HepG2 (cell line): ENCODE data around the gene OARD1. TPM values are rescaled to one million over a fixed set of nuclear protein-coding genes. Genes with fewer than 3 reads are reported as not detected.

Experiments used
- CBX1 ChIP-seq: IDR thresholded peaks from one replicate; pipeline ENCODE4 v1.6.1; 2016; ENCODE audit warnings: antibody characterized with exemption, low read depth
- HDAC1 ChIP-seq: sonication (generic); formaldehyde crosslinking; IDR thresholded peaks from 2 replicates; pipeline ENCODE4 v1.5.1; 2020; ENCODE audit warnings: mild to moderate bottlenecking, missing genetic modification reagents
- JARID2 ChIP-seq: sonication (generic); formaldehyde crosslinking; IDR thresholded peaks from 2 replicates; pipeline ENCODE4 v1.8.1; 2023; ENCODE audit warnings: missing genetic modification reagents, inconsistent platforms; ENCODE audit not compliant: insufficient replicate concordance
- KDM3A ChIP-seq: IDR thresholded peaks from 2 replicates; pipeline ENCODE4 v1.6.1; 2018; ENCODE audit warnings: low read depth, missing compliant biosample characterization
- KDM5B ChIP-seq: sonication (generic); formaldehyde crosslinking; IDR thresholded peaks from 2 replicates; pipeline ENCODE4 v1.4.0; 2020; ENCODE audit warnings: missing genetic modification reagents, mild to moderate bottlenecking, borderline replicate concordance
- KDM6A ChIP-seq: IDR thresholded peaks from 2 replicates; pipeline ENCODE4 v1.6.1; 2016; ENCODE audit warnings: low read depth
- MAX ChIP-seq: IDR thresholded peaks from 2 replicates; pipeline ENCODE4 v1.6.1; 2012; ENCODE audit warnings: inconsistent platforms
- NCOA2 ChIP-seq: sonication (generic); formaldehyde crosslinking; IDR thresholded peaks from 2 replicates; pipeline ENCODE4 v1.8.0; 2022; ENCODE audit warnings: inconsistent platforms
- NPAS2 ChIP-seq: sonication (generic); formaldehyde crosslinking; IDR thresholded peaks from 2 replicates; pipeline ENCODE4 v1.8.0; 2022; ENCODE audit warnings: mild to moderate bottlenecking, missing genetic modification reagents, borderline replicate concordance
- RNF2 ChIP-seq: fragments of 450-650 bp; conservative IDR thresholded peaks from 2 replicates; pipeline ENCODE4 v1.6.1; 2016; ENCODE audit warnings: low read depth
- SMARCC2 ChIP-seq: fragments of 450-650 bp; IDR thresholded peaks from 2 replicates; pipeline ENCODE4 v1.6.1; 2017; ENCODE audit warnings: antibody characterized with exemption, mild to moderate bottlenecking
- TCF7L2 ChIP-seq: IDR thresholded peaks from 2 replicates; pipeline ENCODE4 v1.6.1; 2011; ENCODE audit warnings: mild to moderate bottlenecking, low read depth, low read length, moderate library complexity
- ZFP62 ChIP-seq: sonication (generic); formaldehyde crosslinking; IDR thresholded peaks from 2 replicates; pipeline ENCODE4 v1.4.0; 2020; ENCODE audit warnings: missing genetic modification reagents
- ZNF326 ChIP-seq: sonication (generic); formaldehyde crosslinking; IDR thresholded peaks from 2 replicates; pipeline ENCODE4 v1.4.0; 2020; ENCODE audit warnings: missing genetic modification reagents, borderline replicate concordance
- ZNF431 ChIP-seq: sonication (generic); formaldehyde crosslinking; IDR thresholded peaks from 2 replicates; pipeline ENCODE4 v1.9.0; 2022; ENCODE audit warnings: missing genetic modification reagents, low read depth, mild to moderate bottlenecking, borderline replicate concordance
- ZNF501 ChIP-seq: sonication (generic); formaldehyde crosslinking; IDR thresholded peaks from 2 replicates; pipeline ENCODE4 v1.5.1; 2020; ENCODE audit warnings: mild to moderate bottlenecking, moderate library complexity, missing genetic modification reagents
- ZNF512B ChIP-seq: sonication (generic); formaldehyde crosslinking; IDR thresholded peaks from 2 replicates; pipeline ENCODE4 v1.5.1; 2020; ENCODE audit warnings: missing genetic modification reagents, mild to moderate bottlenecking, borderline replicate concordance
- ZNF552 ChIP-seq: sonication (generic); formaldehyde crosslinking; IDR thresholded peaks from 2 replicates; pipeline ENCODE4 v1.9.0; 2022; ENCODE audit warnings: missing genetic modification reagents, mild to moderate bottlenecking, borderline replicate concordance
- ZNF629 ChIP-seq: sonication (generic); formaldehyde crosslinking; conservative IDR thresholded peaks from 2 replicates; pipeline ENCODE4 v1.5.0; 2020; ENCODE audit warnings: missing genetic modification reagents
- ZNF687 ChIP-seq: sonication (generic); formaldehyde crosslinking; IDR thresholded peaks from 2 replicates; pipeline ENCODE4 v1.5.1; 2020; ENCODE audit warnings: mild to moderate bottlenecking, missing genetic modification reagents, moderate library complexity
- ZNF839 ChIP-seq: sonication (generic); formaldehyde crosslinking; IDR thresholded peaks from 2 replicates; pipeline ENCODE4 v1.4.0; 2020; ENCODE audit warnings: missing genetic modification reagents, mild to moderate bottlenecking, borderline replicate concordance
- ZSCAN31 ChIP-seq: sonication (generic); formaldehyde crosslinking; IDR thresholded peaks from 2 replicates; pipeline ENCODE4 v1.5.0; 2020; ENCODE audit warnings: low read depth, mild to moderate bottlenecking, missing genetic modification reagents
- polyA plus RNA-seq, 8 experiments: library from polyadenylated mRNA; depleted of rRNA in 3 of 8; stranded (reverse) in 7 of 8; unstranded in 1 of 8; fragments of >200 nt; fragmentation: Illumina TruSeq in 4 of 8; extraction: Trizol in 4 of 8; gene quantifications; 2 replicates each; pipeline versions ENCODE4 v1.2.1 to v1.2.3, GENCODE V29; 2011 to 2016; ENCODE audit warnings: low read depth in 4 of 8, missing spikeins in 1 of 8, mixed read lengths in 1 of 8; ENCODE audit not compliant: insufficient read depth in 1 of 8
- total RNA-seq, 5 experiments: library from RNA; depleted of rRNA; stranded (reverse); fragments of >200 nt; fragmentation: Illumina TruSeq; extraction: Trizol; gene quantifications; 2 replicates each; pipeline ENCODE4 v1.2.3, GENCODE V29; 2016; ENCODE audit warnings: low read depth in 1 of 5

OARD1 gene
- total and polyA plus RNA-seq, 2 of the 13 experiments (the other 11 are each of a cell fraction or from before 2014, with no cell fraction given) = 18.4 to 49.0 TPM

GRCh38 chr6:41071923-41072835 is at the start of gene OARD1 (continued):
- no peak for TF ChIP-seq ZSCAN31
- peak; percentile 16 for TF ChIP-seq CBX1
- TF ChIP-seq RNF2 = no peak
- TF ChIP-seq TCF7L2 = no peak
- no peak for TF ChIP-seq SMARCC2
- TF ChIP-seq ZNF501 (CRISPR knock-in tag) = peak; percentile 77
- no peak; the same call in 1 of the 2 replicates for TF ChIP-seq NCOA2
- TF ChIP-seq KDM3A (CRISPR knock-in tag) = peak; percentile 23; the same call in 1 of the 2 replicates
- TF ChIP-seq KDM5B (CRISPR knock-in tag) = peak; percentile 90; the same call in 1 of the 2 replicates
- no peak; the same call in 1 of the 2 replicates for TF ChIP-seq ZNF839 (CRISPR knock-in tag)
- TF ChIP-seq ZNF431 (CRISPR knock-in tag) = no peak; the same call in 1 of the 2 replicates
- TF ChIP-seq JARID2 (CRISPR knock-in tag) = no peak
- TF ChIP-seq ZNF629 (CRISPR knock-in tag) = no peak; the same call in 1 of the 2 replicates
- no peak; the same call in none of the 2 replicates for TF ChIP-seq HDAC1 (CRISPR knock-in tag)
- peak; percentile 91 for TF ChIP-seq ZNF687 (CRISPR knock-in tag)
- no peak for TF ChIP-seq ZFP62
- no peak for TF ChIP-seq ZNF326 (CRISPR knock-in tag)
- TF ChIP-seq ZNF552 (CRISPR knock-in tag) = peak; percentile 50; the same call in 1 of the 2 replicates
- peak; percentile 84; the same call in 1 of the 2 replicates for TF ChIP-seq ZNF512B (CRISPR knock-in tag)
- TF ChIP-seq KDM6A (CRISPR knock-in tag) = no peak
- no peak for TF ChIP-seq NPAS2
- TF ChIP-seq MAX = peak; percentile 65; the same call in 1 of the 2 replicates
